Measurements from ENCODE around the gene CDHR3.

Gene CDHR3

GRCh38 chr7:106067678-106068077 lies 104.6 kb downstream of the CDHR3 start:
- no peak for DNase-seq (ENCODE audit: low read depth)

GRCh38 chr7:106068538-106068961 lies 105.5 kb downstream of the CDHR3 start:
- no peak for DNase-seq (ENCODE audit: low read depth)

- no peak for DNase-seq (ENCODE audit: low read depth)
Measured at GRCh38 chr7:106068986-106069385, 105.9 kb downstream of the CDHR3 start.

GRCh38 chr7:106069471-106070200 lies 106.6 kb downstream of the CDHR3 start:
- DNase-seq (ENCODE audit: low read depth) = no peak

GRCh38 chr7:106070201-106070551 lies 107.1 kb downstream of the CDHR3 start:
- DNase-seq (ENCODE audit: low read depth) = no peak

- no peak for DNase-seq (ENCODE audit: low read depth)
Measured at GRCh38 chr7:106070567-106071254, 107.6 kb downstream of the CDHR3 start.

- DNase-seq (ENCODE audit: low read depth) = no peak
Measured at GRCh38 chr7:106071356-106071998, 108.4 kb downstream of the CDHR3 start.

- DNase-seq (ENCODE audit: low read depth) = no peak
Measured at GRCh38 chr7:106071999-106072714, 109.1 kb downstream of the CDHR3 start.

- no peak for DNase-seq (ENCODE audit: low read depth)
Measured at GRCh38 chr7:106072715-106073091, 109.6 kb downstream of the CDHR3 start.

- no peak for DNase-seq (ENCODE audit: low read depth)
Measured at GRCh38 chr7:106073701-106074100, 110.6 kb downstream of the CDHR3 start.

GRCh38 chr7:106074257-106074656 lies 111.2 kb downstream of the CDHR3 start:
- DNase-seq (ENCODE audit: low read depth) = no peak

GRCh38 chr7:106075937-106076336 lies 112.9 kb downstream of the CDHR3 start:
- DNase-seq (ENCODE audit: low read depth) = no peak

- DNase-seq (ENCODE audit: low read depth) = no peak
Measured at GRCh38 chr7:106076537-106076936, 113.5 kb downstream of the CDHR3 start.

- no peak for DNase-seq (ENCODE audit: low read depth)
Measured at GRCh38 chr7:106080300-106080987, 117.4 kb downstream of the CDHR3 start.

GRCh38 chr7:106082087-106082854 lies 119.2 kb downstream of the CDHR3 start:
- no peak for DNase-seq (ENCODE audit: low read depth)
